Motor neuron (in vitro differentiated cells): ENCODE measurements around the gene GRID1. TPM values are rescaled to one million over a fixed set of nuclear protein-coding genes. Genes with fewer than 3 reads are reported as not detected.

Experiments used
- ATAC-seq, 8 experiments: fragments of 200-7000 bp; cut with Tn5 transposase; replicated peaks in 6 of 8; 2 replicates each; pipeline ENCODE4 v1.8.0; 2021; ENCODE audit warnings: mild to moderate bottlenecking in 8 of 8, moderate library complexity in 8 of 8
- H3K27ac ChIP-seq, 2 donors: fragments of 250-450 bp; sonication (Bioruptor Pico); 2 replicates each; pipeline ENCODE4 v1.9.0; 2021; ENCODE audit warnings: antibody characterized with exemption in 2 of 2, mild to moderate bottlenecking in 2 of 2, moderate library complexity in 1 of 2
- H3K4me1 ChIP-seq, 2 donors: fragments of 250-450 bp; sonication (Bioruptor Pico); replicated peaks in 1 of 2; 2 replicates each; pipeline ENCODE4 v1.6.1; 2021; ENCODE audit warnings: antibody characterized with exemption in 2 of 2, mild to moderate bottlenecking in 2 of 2, moderate library complexity in 1 of 2
- H3K4me3 ChIP-seq, 5 donors: fragments of 250-450 bp; sonication (Bioruptor Pico); 2 replicates each; pipeline ENCODE4 v1.9.0; 2021; ENCODE audit warnings: antibody characterized with exemption in 5 of 5, mild to moderate bottlenecking in 5 of 5, moderate library complexity in 4 of 5
- WGBS, 10 experiments: fragments of 450-650 bp; shearing (Covaris generic); methylation state at CpG; one replicate each; pipeline ENCODE4 v1.0.0; 2022; 5-methylcytosine and 5-hydroxymethylcytosine counted together
- in situ Hi-C, 9 experiments: fragments of 400-800 bp; cut with MboI; loops; one replicate each; pipeline ENCODE4 v1.15.0; 2021; ENCODE audit warnings: low sequenced_read_pairs in 9 of 9, low pct_unique_long_range_greater_than_20kb in 2 of 9; ENCODE audit not compliant: unreplicated experiment in 9 of 9
- total RNA-seq, 8 experiments: library from RNA; unstranded; fragments of 300-600 nt; gene quantifications; 2 replicates each; pipeline versions ENCODE4 v1.2.3 to v1.2.4, GENCODE V29; 2022

The GRID1 gene
- total RNA-seq, 8 experiments from 2014 or later, result 0.15 to 10.0 (median 6.0) TPM

DNA sequence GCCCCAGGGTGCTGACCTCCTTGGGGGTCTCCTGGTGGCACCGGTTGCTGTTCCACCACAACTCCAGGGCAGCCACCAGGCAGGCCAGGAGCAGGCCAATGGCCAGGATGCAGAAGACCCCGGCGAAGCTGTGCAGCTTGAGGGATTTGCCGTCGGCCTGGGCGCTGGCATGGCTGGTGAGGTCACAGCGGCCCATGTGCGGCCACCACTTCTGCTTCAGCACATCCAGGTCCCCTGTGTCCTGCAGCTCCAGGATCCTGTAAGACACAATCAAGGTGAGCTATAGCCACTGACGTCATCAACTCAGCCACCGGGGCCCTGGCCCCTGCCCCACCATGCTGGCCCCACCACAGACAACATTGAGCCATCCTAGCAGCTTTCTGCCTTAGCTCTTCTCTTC, 753.2 kb downstream of the GRID1 start:
- in situ Hi-C loops, result no loop called here
- 80 to 100% (median 92%) methylated on average over 1 to 2 of the region's 10 CpGs; no CpG with 5 or more reads in 5 of the 10 experiments for WGBS, 10 experiments
- H3K4me3 ChIP-seq, result no peak overlapping the region
- H3K27ac ChIP-seq, result no peak overlapping the region
- peaks cover 20 to 22% of the 10 kb centered on the region in 2 donors for H3K4me1 ChIP-seq
- ATAC-seq, result no peak

DNA sequence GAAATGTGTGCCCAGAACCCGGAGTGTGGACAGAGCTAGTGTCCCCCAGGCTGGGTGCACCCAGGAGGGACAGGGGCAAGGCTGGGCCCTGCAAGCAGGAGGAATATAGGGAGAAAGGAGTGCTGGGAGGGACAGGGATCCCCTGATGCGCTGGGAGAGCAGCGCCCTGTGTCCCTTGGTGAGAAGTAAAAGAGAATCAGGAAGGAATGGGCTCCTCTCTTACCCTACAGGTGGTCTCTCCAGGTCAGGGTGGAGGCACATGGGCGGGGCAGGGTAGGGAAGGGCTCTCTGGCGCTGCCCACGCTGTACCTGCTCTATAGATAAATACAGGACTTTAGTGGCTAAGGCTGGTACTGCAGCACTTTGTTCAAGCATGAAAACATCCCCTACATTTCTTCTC, 753.8 kb downstream of the GRID1 start:
- Histone ChIP-seq H3K4me3 (no peak overlapping the region), H3K27ac (no peak overlapping the region), H3K4me1 (peaks cover 22 to 23% of the 10 kb centered on the region in 2 donors)
- in situ Hi-C loops, result no loop called here
- peak in 1 of 8 experiments; percentile 57 for ATAC-seq
- 17 to 100% (median 78%) methylated on average over 1 to 5 of the region's 6 CpGs; no CpG with 5 or more reads in 4 of the 10 experiments for WGBS, 10 experiments

DNA sequence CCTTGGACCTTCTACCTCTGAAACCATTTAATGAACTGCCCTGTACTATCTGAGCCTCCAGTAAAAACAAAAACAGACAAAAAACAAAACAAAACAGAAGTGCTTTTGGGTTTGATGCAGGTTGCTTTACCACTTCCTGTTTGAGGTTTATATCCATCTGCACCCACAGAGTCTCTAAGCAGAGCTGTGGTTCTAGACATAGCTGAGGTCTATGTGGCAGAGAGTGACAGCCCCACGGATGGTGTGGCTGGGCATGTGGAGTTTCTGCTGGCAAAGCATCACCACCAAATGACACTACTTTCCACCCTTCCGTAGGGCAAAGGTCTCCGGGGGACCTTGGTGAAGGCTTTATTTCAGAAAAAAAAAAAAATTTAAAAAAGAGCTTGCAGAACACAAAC, 754.2 kb downstream of the GRID1 start:
- 20 to 100% (median 80%) methylated on average over 1 to 3 of the region's 3 CpGs; no CpG with 5 or more reads in 3 of the 10 experiments for WGBS, 10 experiments
- H3K27ac ChIP-seq, result no peak overlapping the region
- in situ Hi-C loops, result no loop called here

DNA sequence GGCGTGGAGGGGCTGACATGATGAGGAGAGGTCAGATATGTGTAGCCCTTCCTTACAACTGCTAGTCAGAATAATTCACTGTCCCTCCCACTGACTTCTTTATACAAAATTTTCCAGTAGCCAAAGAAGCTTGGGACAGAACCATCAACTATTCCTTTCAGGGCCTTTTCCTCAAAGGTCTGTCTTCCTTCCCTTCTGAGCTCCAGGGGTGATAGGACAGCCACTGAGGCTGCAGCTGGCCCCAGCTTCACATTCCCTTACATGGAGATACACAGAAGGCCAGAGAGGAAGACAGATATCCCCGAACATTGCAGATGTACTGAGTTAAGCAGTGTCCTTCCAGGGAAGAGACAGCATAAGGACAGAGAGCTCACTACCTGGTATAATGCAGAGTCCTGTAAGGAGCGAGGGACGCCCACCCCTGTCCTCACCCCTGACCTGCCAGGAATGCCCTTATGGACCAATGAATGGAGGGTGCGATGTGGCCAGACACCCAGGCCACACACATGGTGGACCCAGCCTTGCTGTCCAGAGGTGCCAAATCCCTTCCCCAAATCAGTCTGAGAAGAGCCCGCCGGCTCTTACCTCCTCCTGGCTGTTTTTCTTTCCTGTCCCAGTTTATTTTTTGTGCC, 754.7 kb downstream of the GRID1 start:
- Histone ChIP-seq H3K4me1 (peaks cover 22 to 23% of the 10 kb centered on the region in 2 donors), H3K4me3 (no peak overlapping the region), H3K27ac (no peak overlapping the region)
- ATAC-seq, result no peak
- 0 to 100% (median 40%) methylated on average over 1 to 3 of the region's 7 CpGs; no CpG with 5 or more reads in 4 of the 10 experiments for WGBS, 10 experiments
- in situ Hi-C loops, result no loop called here

More for the DNA sequence above, 754.2 kb downstream of the GRID1 start:
- no peak for ATAC-seq
- Histone ChIP-seq H3K4me1 (peaks cover 22 to 23% of the 10 kb centered on the region in 2 donors), H3K4me3 (no peak overlapping the region)

DNA sequence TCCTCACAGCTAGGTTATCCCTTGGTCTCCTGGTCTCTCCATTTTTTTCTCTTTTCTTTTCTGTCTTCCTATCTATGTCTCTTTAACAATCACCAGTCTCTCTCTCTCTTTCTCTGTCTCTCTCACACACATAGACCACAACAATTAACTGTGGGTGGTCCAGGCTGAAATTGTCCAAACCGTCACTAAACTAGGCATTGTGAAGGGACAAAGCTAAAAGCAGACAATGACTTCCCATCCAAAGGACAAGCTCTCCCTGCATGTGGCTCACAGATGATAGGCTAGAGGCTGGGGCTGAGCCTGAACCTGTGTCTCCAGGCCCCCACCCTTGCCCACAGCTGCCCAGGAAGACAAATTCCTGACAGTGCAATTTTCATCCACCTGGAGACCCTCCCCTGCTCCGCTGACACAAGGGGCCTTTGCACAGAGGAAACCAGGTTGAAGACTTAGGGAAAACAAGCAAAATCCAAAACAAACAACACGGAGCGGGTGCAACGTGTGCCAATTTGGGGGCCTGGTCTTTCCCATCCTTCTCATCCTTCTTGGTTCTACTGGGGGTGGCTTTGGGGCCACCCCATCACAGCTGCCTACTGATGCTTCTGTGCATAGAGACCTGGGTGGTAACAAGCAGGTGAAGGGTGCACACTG, 755.4 kb downstream of the GRID1 start:
- H3K27ac ChIP-seq, result no peak overlapping the region
- in situ Hi-C loops, result no loop called here
- WGBS, 10 experiments, result 19 to 100% (median 40%) methylated on average over 1 to 5 of the region's 5 CpGs; no CpG with 5 or more reads in 1 of the 10 experiments

DNA sequence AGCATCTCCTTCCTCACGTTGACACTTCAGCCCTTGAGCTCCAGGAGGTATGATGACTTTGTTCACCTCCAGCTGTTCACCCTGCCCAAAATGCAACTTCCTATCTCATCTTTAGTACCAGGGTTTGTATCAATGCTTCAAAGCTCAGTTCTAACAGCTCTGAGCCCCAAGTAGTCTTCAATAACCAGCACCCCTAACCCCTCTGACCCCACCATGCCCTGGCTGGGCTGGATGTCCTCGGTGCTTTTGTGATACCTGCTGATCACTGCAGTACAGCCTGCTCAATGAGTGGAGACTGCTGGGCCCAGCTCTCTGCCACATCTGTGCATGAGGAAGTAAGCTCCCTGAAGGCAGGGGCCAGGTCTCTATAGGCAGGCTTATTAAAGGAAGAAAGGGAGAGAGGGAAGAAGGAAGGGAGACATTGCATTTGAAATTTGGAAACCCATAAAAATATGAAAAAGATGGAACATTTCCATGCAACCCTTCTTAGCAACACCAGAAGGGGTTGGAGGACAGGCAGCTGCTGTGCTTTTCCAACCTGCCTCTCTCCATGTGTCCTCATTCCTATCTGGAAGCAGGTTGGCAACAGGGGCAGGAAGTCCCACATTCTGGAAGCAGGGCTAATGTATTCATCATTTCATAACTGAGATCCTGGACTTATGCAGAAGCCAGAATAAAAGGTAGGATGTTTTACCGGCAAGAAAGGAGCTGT, 756.1 kb downstream of the GRID1 start:
- H3K4me3 ChIP-seq, result no peak overlapping the region
- WGBS, 10 experiments, result 20 to 89% (median 68%) methylated on average over 1 to 3 of the region's 3 CpGs; no CpG with 5 or more reads in 4 of the 10 experiments

More for the DNA sequence above, 755.4 kb downstream of the GRID1 start:
- no peak for ATAC-seq
- Histone ChIP-seq H3K4me3 (no peak overlapping the region), H3K4me1 (peaks cover 22 to 23% of the 10 kb centered on the region in 2 donors)

DNA sequence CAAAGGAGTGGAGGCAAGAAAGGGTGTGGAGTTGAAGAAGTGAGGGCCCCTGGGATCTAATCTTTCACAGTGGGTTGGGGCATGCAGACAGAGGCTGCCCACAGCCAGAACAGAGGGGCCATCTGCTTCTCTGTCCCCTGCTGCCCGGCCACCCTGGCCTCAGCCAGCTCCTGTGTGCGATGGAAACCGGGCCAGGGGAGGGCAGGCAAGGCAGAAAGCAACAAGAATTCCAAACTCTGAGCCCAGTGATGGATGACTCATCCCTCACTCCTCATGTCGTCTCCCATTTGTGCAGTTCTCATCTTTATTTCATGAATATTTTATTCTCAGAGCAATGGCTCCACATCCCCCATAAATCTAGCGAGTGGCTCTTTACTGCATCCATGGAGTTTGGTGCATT, 757.1 kb downstream of the GRID1 start:
- 0 to 100% (median 59%) methylated on average over 1 to 5 of the region's 5 CpGs; no CpG with 5 or more reads in 2 of the 10 experiments for WGBS, 10 experiments
- no peak overlapping the region for H3K27ac ChIP-seq
- H3K4me1 ChIP-seq, result peaks cover 22 to 23% of the 10 kb centered on the region in 2 donors
- H3K4me3 ChIP-seq, result no peak overlapping the region
- peak in 6 of 8 experiments; percentile 62 to 98 (median 90) for ATAC-seq
- in situ Hi-C loops, result no loop called here

More for the DNA sequence above, 756.1 kb downstream of the GRID1 start:
- H3K4me1 ChIP-seq, result peaks cover 22 to 23% of the 10 kb centered on the region in 2 donors
- H3K27ac ChIP-seq, result no peak overlapping the region
- in situ Hi-C loops, result no loop called here
- ATAC-seq, result no peak

DNA sequence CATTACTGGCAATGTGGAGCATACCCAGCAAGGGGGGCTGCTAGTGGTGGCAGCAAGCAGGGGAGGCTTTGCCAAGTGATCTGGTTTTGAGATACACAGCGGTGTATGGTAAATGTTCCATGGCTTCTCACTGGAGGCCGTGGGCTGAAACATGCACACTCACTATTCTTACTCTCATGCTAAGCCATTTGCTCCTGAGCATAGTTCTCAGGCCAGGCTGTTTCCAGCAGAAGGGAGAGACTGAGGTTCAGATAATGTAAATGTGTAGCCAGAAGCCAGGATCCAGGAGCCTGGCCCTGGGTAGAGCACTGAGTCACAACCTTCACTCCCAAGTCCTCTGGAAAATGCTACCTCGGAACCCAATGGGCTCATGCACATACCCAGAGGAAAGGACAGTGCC, 757.9 kb downstream of the GRID1 start:
- no peak overlapping the region for H3K27ac ChIP-seq
- in situ Hi-C loops, result no loop called here
- no peak for ATAC-seq
- H3K4me3 ChIP-seq, result no peak overlapping the region
- 57 to 100% (median 90%) methylated on average over 1 to 2 of the region's 3 CpGs; no CpG with 5 or more reads in 5 of the 10 experiments for WGBS, 10 experiments
- H3K4me1 ChIP-seq, result peaks cover 22 to 23% of the 10 kb centered on the region in 2 donors

DNA sequence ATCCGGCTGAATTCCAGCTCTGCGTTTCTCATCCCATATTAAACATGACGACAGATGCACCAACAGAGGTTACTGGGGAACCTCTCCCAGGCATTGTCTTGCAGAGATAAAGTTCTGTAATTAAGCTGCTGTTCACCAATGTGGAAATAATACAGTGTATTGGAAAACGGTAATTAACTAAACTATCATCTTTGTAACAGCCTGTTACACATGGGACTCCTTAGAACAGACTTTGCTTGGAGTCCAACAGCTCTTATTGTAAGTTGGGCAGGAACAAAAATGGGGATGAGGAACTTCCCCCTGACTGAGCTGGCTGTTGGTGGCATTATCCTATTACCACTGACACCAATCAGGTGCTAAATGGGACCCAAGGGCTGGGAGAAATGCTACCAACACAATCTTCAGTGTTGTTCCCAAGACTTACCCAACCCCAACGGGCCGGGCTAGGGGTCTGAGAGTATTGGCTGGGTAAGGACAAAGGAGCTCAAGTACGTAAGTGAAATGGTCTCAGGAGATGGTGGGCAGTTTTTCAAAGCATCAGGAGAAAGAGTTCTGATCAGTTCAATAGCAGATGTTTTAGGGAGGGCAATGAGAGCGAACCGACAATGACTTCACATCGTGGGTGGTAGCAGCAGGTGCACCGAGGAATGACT, 759.4 kb downstream of the GRID1 start:
- in situ Hi-C loops, result no loop called here
- Histone ChIP-seq H3K4me1 (peaks cover 22 to 23% of the 10 kb centered on the region in 2 donors), H3K4me3 (no peak overlapping the region), H3K27ac (no peak overlapping the region)
- no peak for ATAC-seq
- 20 to 93% (median 72%) methylated on average over 1 to 8 of the region's 11 CpGs for WGBS, 10 experiments

DNA sequence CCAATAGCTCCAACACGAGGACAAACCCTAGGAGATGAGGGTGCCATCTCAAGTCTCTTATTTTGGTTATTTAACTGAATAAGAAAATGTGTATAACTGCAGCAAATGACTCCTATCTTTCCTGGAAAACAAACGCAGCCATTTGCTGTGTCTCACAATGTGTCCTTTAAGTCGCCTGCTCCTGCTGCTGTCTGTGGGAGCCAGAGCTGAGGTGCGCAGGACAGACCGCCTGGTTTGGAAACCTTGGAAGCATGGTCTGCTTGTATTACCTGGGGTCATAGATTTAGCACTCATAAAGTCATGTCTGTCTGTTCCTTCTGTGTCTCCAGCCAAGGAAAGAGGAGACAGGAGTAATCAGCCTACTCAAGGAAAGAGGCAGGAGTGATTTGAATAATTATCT, 760.2 kb downstream of the GRID1 start:
- in situ Hi-C loops, result no loop called here
- Histone ChIP-seq H3K4me1 (peaks cover 20 to 23% of the 10 kb centered on the region in 2 donors), H3K27ac (no peak overlapping the region), H3K4me3 (no peak overlapping the region)
- 40 to 94% (median 85%) methylated on average over 1 to 5 of the region's 5 CpGs; no CpG with 5 or more reads in 2 of the 10 experiments for WGBS, 10 experiments
- no peak for ATAC-seq

DNA sequence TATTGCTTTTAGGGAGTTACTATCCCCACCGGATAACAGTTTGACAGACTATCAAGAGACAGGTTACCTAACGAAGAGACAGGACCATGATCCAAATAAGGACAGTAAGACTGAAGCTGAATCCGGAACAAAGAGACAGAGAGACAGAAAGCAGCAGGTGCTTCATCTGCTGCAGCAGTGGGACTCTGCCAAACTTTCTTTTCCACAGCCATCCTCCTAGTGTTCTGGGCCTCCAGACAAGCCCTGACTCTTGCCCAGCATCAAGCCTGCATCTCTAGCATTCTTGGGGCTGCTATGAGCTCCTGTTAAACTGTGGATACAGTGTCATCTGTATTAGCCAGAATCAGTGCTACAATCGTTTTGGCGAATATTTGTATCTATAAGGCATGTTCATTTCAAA, 761.7 kb downstream of the GRID1 start:
- no peak overlapping the region for H3K27ac ChIP-seq
- H3K4me3 ChIP-seq, result no peak overlapping the region

DNA sequence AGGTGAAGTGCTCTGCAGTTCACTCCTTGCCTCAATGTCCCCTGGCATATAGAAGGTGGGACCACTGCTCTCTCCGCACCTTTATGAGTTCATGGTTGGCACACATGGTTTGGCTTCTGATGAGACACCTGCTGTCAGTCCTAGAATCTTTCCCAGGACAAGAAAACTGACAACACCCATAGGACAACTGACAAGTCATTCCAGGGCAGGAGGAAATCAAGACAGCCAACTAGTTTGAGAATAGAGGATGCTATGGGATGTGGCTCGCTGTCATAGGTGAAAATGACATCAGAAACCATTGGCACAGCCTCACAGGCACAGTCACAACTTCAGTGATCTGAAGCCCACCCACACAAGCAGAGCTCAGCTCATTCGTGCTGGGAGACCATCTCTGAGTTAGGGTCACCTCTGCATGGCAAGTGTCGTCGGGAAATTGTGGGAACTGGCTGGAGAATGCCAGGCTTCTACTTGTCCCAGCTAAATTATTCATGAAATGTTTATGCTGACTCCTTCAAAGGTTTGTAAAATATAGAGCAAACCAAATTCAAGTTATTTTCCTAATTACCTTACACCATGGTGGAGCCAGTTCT, 762.4 kb downstream of the GRID1 start:
- WGBS, 10 experiments, result 12 to 90% (median 67%) methylated on average over 1 to 5 of the region's 5 CpGs; no CpG with 5 or more reads in 1 of the 10 experiments
- in situ Hi-C loops, result no loop called here
- no peak for ATAC-seq

More for the DNA sequence above, 761.7 kb downstream of the GRID1 start:
- H3K4me1 ChIP-seq, result peaks cover 21 to 31% of the 10 kb centered on the region in 2 donors
- no peak for ATAC-seq
- in situ Hi-C loops, result no loop called here
- 7 to 80% (median 73%) methylated on average over 3 to 5 of the region's 5 CpGs; no CpG with 5 or more reads in 3 of the 10 experiments for WGBS, 10 experiments

More for the DNA sequence above, 762.4 kb downstream of the GRID1 start:
- no peak overlapping the region for H3K27ac ChIP-seq
- peaks cover 18 to 26% of the 10 kb centered on the region in 2 donors for H3K4me1 ChIP-seq
- H3K4me3 ChIP-seq, result no peak overlapping the region
